ENCODE results near the gene C1orf21. TPM values are rescaled to one million over a fixed set of nuclear protein-coding genes. Genes with fewer than 3 reads are reported as not detected.

C1orf21 gene
- total and polyA plus RNA-seq, 12 donors = 23.2 to 177 (median 87.9) TPM

- peaks cover 24 to 34% of the 10 kb centered on the region in 2 donors for H3K4me1 ChIP-seq (replicated peaks in 1 of 2)
- H3K27ac ChIP-seq = no peak overlapping the region
- TF ChIP-seq POLR2A (IDR thresholded peaks at IDR 0.05) (no peak), CTCF (IDR thresholded peaks at IDR 0.05) (no peak)
- H3K36me3 ChIP-seq (replicated peaks in 1 of 2) = no peaks in the 10 kb centered on the region
- DNase-seq = no peak
- intact Hi-C loops (cut with DNase I) = no loop called here
- no peak overlapping the region for H3K4me3 ChIP-seq
- no peaks in the 10 kb centered on the region for H3K27me3 ChIP-seq
- no peaks in the 10 kb centered on the region for H3K9me3 ChIP-seq (replicated peaks in 1 of 3)
- 93 to 97% (median 97%) methylated on average over 11 of the region's 11 CpGs; no CpG with 5 or more reads in 1 of the 4 donors for WGBS, 4 donors
These were observed 257.9 kb downstream of the C1orf21 start for GRCh38 chr1:184644771-184645170.

- TF ChIP-seq POLR2A (IDR thresholded peaks at IDR 0.05) = no peak
- no peak for TF ChIP-seq CTCF (IDR thresholded peaks at IDR 0.05)
- Histone ChIP-seq H3K4me3 (no peak overlapping the region), H3K36me3 (replicated peaks in 1 of 2) (no peaks in the 10 kb centered on the region), H3K9me3 (replicated peaks in 1 of 3) (no peaks in the 10 kb centered on the region), H3K27ac (no peak overlapping the region), H3K27me3 (no peaks in the 10 kb centered on the region), H3K4me1 (replicated peaks in 1 of 2) (peaks cover 24 to 37% of the 10 kb centered on the region in 2 donors)
- no peak for DNase-seq
- intact Hi-C loops (cut with DNase I) = no loop called here
- WGBS, 4 donors = 83 to 90% (median 88%) methylated on average over 3 of the region's 3 CpGs
These were observed 259.4 kb downstream of the C1orf21 start for GRCh38 chr1:184646178-184646701.

- no peak for TF ChIP-seq CTCF (IDR thresholded peaks at IDR 0.05)
- TF ChIP-seq POLR2A (IDR thresholded peaks at IDR 0.05) = no peak
- H3K36me3 ChIP-seq (replicated peaks in 1 of 2) = no peaks in the 10 kb centered on the region
- no peak overlapping the region for H3K27ac ChIP-seq
- H3K27me3 ChIP-seq = no peaks in the 10 kb centered on the region
- WGBS, 4 donors = 87 to 96% (median 92%) methylated on average over 3 of the region's 3 CpGs
- no peak for DNase-seq
- peaks cover 21 to 34% of the 10 kb centered on the region in 2 donors for H3K4me1 ChIP-seq (replicated peaks in 1 of 2)
- no peak overlapping the region for H3K4me3 ChIP-seq
- intact Hi-C loops (cut with DNase I) = no loop called here
- H3K9me3 ChIP-seq (replicated peaks in 1 of 3) = no peaks in the 10 kb centered on the region
These were observed 260.0 kb downstream of the C1orf21 start for GRCh38 chr1:184646824-184647223.

DNA sequence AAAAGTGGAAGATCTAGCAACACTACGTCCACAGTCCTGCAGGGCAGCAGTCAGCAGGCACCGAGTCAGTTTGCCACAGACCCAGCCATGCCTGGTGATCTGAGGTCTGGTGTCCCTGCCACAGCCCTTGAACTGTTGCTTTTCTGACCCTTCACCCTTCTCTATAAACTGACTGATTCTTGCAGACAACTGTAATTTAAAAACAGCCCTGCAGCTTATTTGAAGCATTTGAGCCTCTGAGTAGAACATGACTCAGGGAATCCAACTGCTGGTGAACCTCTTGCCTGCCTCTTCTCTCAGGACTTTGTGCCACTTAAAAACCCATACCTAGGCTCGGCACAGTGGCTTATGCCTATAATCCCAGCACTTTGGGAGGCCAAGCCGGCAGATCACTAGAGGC lies 260.6 kb downstream of the C1orf21 start:
- intact Hi-C loops (cut with DNase I) = no loop called here
- Histone ChIP-seq H3K27me3 (no peaks in the 10 kb centered on the region), H3K4me1 (replicated peaks in 1 of 2) (peaks cover 15 to 28% of the 10 kb centered on the region in 2 donors), H3K4me3 (no peak overlapping the region), H3K36me3 (replicated peaks in 1 of 2) (no peaks in the 10 kb centered on the region), H3K9me3 (replicated peaks in 1 of 3) (no peaks in the 10 kb centered on the region), H3K27ac (no peak overlapping the region)
- DNase-seq = peak in 1 of 7 donors; percentile 46
- whole genome bisulfite sequencing, 4 donors = 70 to 79% (median 74%) methylated on average over 4 of the region's 4 CpGs
- TF ChIP-seq POLR2A (IDR thresholded peaks at IDR 0.05) = no peak
- peak in 2 of 6 experiments; percentile 23 to 25 for TF ChIP-seq CTCF (IDR thresholded peaks at IDR 0.05)
